HuH-7.5 (cell line): Measurements from ENCODE around the gene CD1E.
"Not testable (repeated sequence)": the region's sequence is repeated elsewhere in the genome, so short reads cannot be mapped to it uniquely, and the experiment has no call there.

ENCODE experiments used
- DNase-seq: peaks from one replicate; pipeline ENCODE4 v3.0.0; 2011; ENCODE audit warnings: low spot score

Gene CD1E

DNA sequence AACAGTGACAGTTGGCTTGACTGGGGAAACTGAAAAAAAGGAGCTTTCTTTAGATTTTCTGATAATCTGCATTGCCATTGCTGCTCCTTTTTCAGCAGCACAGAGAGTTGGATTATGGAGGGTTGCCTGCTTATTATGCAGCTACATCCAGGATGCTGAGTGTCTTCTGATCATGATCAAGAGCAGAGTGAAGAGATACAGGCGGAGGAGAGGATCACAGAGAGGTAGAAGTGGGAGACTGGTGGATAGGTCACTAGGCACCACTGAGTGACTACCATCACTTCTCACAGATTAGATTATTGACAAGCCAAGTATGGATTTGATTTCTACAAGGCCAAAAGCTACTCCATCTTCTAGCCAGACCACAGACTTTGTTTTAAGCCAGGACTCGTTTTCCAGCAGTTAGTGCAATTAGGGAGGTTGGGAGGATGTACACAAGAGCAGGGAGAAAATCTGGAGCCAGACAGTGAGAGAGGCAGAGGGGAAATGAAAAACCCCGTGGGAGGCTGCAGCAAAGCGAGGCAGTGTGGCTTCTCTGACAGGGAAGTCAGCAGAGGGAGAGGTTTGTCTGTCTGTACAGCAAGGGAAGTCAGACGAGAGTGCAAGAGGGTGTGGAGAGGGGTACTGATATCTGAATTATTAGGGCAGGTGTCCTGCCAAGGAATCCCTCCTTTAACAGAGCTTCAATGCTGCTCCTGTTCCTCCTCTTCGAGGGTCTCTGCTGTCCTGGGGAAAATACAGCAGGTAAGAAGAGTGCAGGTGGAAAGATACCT lies at the start of gene CD1E:
TSS of gene CD1E (plus strand) at position 592 of the 773 bp plus-strand sequence. CDS start at position 687, 95 bp downstream.
- DNase-seq = no peak

DNA sequence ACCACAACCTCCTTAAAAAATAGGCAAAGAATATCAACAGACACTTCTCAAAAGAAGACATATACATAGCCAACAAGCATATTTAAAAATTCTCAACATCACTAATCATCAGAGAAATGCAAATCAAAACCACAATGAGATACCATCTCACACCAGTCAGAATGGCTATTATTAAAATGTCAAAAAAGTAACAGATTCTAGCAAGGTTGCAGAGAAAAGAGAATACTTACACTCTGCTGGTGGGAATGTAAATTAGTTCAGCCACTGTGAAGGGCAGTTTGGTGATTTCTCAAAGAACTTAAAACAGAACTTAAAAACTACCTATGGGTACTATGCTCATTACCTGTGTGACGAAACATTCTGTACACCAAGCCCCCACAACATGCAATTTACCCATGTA lies 43.1 kb upstream of the CD1E start:
- DNase-seq = no peak

- no peak for DNase-seq
Observed at GRCh38 chr1:158311066-158311465, 42.6 kb upstream of the CD1E start.

- no peak for DNase-seq
Observed at GRCh38 chr1:158323866-158324265, 29.8 kb upstream of the CD1E start.

DNA sequence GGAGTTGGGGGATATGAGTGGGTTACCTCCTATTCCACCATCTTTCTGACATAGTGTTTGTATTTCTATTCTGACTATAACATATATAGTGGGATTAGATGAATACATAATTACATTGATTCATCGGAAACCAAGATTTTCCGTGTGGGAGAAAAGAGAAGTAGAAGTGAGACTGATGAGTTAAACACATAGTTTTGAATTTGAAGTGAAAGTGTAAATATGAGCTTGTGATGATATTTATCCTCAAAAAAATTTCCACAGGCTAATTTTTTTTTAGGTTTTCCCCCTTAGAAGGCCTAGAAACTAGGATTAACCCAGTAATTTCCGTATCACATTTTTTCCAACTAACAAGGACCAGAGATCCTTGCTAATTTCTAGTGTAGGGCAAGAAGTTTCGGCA lies 29.3 kb upstream of the CD1E start:
- no peak for DNase-seq

DNA sequence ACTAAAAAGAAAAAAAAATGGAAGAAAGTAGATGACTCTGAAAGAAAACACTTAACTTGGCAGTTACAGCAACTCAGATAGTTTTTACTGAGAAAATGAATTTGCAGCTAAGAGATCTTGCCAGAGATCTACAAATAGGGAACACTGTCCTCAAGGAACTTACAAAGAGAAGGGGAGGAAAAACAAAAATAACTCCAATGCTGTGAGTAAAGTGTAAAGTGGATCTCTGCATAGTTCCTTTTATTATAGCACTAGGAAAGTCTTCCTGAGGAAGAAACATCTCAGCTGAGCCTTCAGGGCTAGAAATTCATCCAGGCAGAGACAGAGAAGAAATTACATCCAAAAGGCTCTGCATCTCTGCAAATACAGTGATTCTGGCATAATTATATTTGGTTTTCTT lies 26.2 kb upstream of the CD1E start:
- DNase-seq = no peak

- no peak for DNase-seq
Observed at GRCh38 chr1:158328426-158328825, 25.3 kb upstream of the CD1E start.

DNA sequence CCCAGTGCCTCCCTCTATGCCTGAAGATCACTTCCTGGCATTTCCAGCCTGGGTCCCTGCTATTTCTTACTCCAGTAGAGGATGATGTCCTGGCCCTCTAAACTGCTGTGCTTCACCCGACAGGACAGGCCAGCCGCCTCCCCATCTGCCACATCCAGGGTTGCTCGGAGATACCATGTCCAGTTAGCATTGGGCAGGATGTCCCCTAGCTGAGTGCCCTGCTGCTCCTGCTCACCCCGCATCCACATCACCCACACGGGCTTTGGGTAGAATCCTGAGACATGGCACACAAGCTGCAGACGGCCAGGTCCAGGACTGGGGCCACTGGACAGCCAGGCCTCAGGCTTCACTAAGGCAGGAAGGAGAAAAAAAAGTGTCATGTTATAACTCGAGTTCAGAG lies 24.4 kb upstream of the CD1E start:
- DNase-seq = no peak

- DNase-seq = no peak
Observed at GRCh38 chr1:158329733-158330132, 24.0 kb upstream of the CD1E start.

DNA sequence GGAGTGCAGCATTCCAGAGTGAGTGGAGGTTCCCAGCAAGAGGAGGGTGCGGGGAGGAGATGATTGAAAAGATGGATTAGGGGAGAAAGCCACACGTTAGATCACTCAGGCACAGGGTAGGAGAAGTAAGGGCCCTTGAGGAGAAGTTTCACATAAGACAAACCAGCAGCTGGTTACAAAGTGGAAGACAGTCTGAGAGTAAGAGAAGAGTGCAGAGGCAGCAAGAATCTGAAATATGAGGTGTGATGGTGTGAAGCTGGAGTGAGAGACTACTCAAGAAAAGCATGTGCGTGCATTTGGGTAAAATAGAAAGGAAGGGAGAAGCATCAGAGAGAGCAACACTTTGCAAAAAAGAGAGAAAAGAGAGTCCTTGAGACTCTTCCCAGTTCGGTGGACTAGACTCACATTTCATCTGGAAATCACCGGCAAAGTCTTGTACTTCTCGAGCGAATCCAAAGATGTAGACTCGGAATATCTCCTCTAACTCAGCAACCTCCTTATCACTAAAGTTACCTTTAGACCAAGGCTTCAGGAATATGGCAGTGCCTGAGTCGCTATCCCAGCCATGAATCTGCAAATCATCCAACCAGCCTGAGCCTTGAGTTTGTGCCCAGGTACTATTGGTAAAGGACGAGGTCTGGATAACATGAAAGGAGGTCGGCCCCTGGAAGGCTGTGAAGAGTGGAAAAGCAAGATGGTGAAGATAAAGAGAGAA lies 23.1 kb upstream of the CD1E start:
- DNase-seq = no peak

GRCh38 chr1:158331106-158331425 lies 22.6 kb upstream of the CD1E start:
- DNase-seq = no peak

DNA sequence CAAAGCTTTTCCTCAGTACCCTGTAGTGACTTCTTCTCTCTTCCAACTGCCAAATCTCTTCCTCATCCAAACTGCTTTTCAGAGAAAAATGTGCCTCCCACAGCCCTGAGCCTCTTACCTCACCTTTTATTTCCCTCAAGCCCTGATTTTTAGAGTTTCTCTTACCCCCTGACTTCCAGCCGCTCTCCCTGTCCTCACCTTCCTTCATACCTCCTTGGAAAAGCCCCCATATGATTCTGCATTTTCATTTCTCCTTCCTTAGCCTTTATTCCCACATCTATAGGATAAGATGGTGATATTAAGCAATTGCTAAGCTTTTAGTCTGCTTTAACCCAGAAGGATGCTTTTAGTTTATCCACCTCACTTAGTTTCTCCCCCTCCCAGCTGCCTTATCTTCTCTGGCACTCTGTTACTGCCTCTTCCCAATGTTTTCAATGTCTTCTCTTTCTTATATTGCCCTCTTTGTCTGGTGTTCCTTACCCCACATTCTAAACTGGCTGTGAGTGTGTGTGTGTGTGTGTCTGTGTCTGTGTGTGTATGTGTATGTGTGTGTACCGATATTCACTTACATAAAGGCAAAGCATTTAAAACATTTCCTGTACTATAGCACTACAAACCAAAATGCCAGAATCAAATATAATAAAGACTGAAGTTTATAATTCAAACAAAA lies 22.1 kb upstream of the CD1E start, which contains the start of gene CD1B:
TSS of gene CD1B (minus strand) at position 51 of the 670 bp plus-strand sequence. CDS start 108 bp downstream, outside the sequence.
- DNase-seq = no peak

DNA sequence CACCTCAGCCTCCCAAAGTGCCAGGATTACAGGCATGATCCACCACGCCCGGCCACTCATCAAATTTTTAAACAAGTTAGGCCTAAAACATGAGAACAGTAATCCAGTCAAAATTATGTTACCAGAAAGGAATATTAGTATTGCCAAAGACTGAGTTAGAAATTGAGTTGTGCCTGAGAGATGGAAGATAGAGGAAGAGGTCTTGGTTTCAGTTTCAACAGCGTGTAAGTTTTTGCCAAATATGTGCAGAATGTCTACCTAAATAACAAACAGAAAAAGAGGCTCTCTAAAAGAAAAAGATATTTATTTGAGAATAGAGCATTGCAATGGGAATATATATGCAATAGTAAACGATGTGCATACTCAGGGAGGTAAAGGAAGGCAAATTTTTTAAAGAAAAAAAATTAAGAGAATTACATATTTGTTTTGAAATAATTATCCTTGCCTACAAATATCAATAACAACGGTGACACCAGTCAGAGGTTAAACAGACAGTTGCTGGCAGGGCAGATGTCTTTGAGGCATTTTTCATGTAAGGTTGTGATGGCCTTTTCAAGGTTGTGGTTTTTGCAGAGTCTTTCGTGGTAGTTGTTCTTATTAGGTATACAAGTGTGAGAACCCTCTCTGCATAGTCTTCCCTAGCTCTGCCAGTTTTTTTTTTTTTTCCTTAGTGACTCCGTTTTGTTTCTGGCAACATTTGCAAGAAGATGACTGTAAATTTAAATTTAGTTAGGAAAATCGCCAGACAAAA lies 20.1 kb upstream of the CD1E start:
- no peak for DNase-seq

DNA sequence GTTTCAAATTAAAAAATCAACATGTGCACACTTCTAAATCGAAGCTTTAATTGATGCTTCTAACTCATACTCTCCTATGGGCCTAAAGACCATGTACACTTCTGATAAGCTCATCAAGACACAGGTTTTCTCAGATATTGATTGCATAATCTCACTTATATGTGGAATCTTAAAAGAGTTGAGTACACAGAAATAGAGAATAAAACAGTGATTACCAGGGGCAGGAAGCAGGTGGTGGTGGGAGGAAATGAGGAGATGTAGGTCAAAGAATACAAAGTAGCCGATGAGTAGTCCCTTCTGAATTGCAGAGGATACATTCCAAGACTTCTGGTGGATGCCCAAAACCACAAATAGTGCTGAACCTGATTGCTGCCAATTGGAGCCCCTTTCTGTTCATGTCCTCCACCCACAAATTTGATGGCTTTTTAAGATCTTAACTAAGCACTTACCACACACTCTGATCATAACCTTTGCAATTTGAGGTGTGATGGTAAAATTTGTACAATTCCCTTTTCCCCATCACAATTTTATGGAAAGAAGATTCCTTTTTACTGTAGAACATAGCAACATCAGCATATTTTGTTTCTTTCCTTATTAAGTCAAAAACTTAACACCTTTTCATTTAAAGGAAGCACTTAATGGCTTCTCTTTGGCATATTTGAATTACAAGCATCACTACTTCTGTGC lies 19.0 kb upstream of the CD1E start:
- DNase-seq = no peak

DNA sequence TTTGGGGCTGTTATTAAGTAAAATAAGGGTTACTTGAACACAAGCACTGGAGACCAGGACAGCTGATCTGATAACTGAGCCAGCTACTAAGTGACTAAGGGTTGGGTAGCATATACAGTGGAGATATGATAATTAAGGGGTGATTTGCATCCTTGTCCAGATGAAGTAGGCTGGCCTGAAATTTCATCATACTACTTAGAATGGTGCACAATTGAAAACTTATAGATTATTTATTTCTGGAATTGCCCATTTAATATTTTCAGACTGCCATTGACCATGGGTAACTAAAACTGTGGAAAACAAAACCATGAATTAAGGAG lies 18.5 kb upstream of the CD1E start:
- no peak for DNase-seq

- not testable (repeated sequence) for DNase-seq
Observed at GRCh38 chr1:158336413-158336812, 17.3 kb upstream of the CD1E start.

GRCh38 chr1:158348946-158349345 lies 4.7 kb upstream of the CD1E start:
- not testable (repeated sequence) for DNase-seq

DNA sequence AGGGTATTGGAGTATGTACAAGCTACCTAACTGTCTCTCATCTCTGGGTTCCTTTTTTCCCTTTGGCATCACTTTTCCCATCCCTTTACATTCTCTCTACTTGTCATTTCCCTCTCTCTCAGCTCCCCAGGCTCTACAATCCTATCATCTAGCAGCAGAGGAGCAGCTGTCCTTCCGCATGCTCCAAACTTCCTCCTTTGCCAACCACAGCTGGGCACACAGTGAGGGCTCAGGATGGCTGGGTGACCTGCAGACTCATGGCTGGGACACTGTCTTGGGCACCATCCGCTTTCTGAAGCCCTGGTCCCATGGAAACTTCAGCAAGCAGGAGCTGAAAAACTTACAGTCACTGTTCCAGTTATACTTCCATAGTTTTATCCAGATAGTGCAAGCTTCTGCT lies 561 bp downstream of the CD1E start:
- no peak for DNase-seq

GRCh38 chr1:158355773-158356285 lies 2.1 kb downstream of the CD1E start:
- DNase-seq = no peak

DNA sequence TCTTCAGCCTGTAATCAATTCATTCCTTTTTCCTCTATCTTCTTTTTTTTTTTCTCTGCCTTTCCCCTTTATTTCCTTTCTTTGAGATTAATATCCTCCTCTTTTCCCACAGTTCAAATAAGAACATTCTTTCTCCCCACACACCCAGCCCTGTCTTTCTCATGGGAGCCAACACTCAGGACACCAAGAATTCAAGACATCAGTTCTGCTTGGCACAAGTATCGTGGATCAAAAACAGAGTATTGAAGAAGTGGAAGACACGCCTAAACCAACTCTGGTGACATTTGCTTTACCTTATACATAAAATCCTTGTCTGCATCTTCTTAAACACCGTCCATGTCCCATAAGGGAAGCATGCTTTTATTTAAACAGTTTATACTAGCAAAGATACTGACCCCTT lies 2.9 kb downstream of the CD1E start:
- no peak for DNase-seq

DNA sequence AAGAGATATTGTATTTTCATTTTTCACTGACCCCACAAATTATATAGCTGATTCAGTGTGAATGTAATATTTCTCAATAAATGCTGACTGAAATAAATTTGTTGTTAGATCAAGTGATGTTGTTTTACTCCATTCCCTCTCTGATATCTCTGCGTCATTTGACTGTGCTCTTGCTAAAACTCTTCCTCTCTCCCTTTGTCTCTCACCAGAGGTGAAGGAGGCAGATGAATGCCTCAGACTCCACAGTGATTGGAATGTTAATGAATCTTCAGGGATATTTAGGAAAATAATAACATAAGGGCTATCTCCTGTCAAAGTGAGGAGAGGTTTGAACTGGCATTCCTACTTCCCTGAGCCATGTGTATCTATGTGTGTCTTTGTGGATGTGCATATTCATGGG lies 3.7 kb downstream of the CD1E start:
- no peak for DNase-seq

DNA sequence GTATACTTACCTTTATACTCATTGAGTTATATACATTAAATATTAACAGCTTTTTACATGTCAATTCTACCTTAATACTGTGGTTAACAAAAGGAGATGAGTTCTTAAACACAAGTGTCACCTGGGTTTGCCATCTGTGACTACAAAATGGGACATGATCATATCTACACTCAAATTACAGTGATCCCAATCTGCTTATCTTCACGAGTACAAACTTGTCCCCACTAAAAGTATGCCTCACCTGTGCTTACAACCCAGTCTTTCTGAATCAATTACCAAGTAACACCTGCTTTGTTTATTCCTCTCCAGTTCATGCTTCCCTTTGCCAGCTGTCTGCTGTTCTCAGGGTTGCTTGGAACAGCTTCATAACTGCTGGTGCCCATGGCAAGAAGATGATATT lies 8.8 kb downstream of the CD1E start:
- no peak for DNase-seq
